K562 (cell line): ENCODE data around the gene DYNLT4. TPM values are rescaled to one million over a fixed set of nuclear protein-coding genes. Genes with fewer than 3 reads are reported as not detected.

ENCODE experiments used
- ARID1B ChIP-seq: fragments of 450-650 bp; IDR thresholded peaks from 2 replicates; pipeline ENCODE4 v1.6.1; 2016; ENCODE audit warnings: antibody characterized with exemption, mild to moderate bottlenecking, inconsistent platforms
- CEBPG ChIP-seq, 3 experiments: fragments of 200-800 bp in 1 of 3; sonication (Bioruptor generic) in 1 of 3; sonication (generic) in 1 of 3; formaldehyde crosslinking in 1 of 3; IDR thresholded peaks in 2 of 3; conservative IDR thresholded peaks in 1 of 3; 2 replicates each; pipeline versions ENCODE4 v1.6.1 to v1.8.0; 2016 to 2022; ENCODE audit warnings: missing compliant biosample characterization in 2 of 3, missing genetic modification characterization in 2 of 3, mild to moderate bottlenecking in 1 of 3, missing genetic modification reagents in 1 of 3
- EGR1 ChIP-seq: fragments of 450-650 bp; conservative IDR thresholded peaks from 2 replicates; pipeline ENCODE4 v1.6.1; 2017; ENCODE audit warnings: mild to moderate bottlenecking
- ETV5 ChIP-seq: sonication (generic); formaldehyde crosslinking; IDR thresholded peaks from 2 replicates; pipeline ENCODE4 v1.4.0; 2020; ENCODE audit warnings: low read depth, mild to moderate bottlenecking, missing genetic modification reagents
- FOXA1 ChIP-seq: fragments of 450-650 bp; IDR thresholded peaks from 2 replicates; pipeline ENCODE4 v1.6.1; 2016; ENCODE audit warnings: mild to moderate bottlenecking, borderline replicate concordance
- GABPB2 ChIP-seq: fragments of 250-450 bp; sonication (Bioruptor Pico); conservative IDR thresholded peaks from 2 replicates; pipeline ENCODE4 v1.5.1; 2021; ENCODE audit warnings: mild to moderate bottlenecking
- GATA2 ChIP-seq: sonication (generic); formaldehyde crosslinking; IDR thresholded peaks from 2 replicates; pipeline ENCODE4 v1.4.0; 2020; ENCODE audit warnings: mild to moderate bottlenecking, missing genetic modification reagents
- ILK ChIP-seq: fragments of 450-650 bp; IDR thresholded peaks from 2 replicates; pipeline ENCODE4 v1.6.1; 2016; ENCODE audit warnings: missing genetic modification characterization, low read depth, mild to moderate bottlenecking, missing compliant biosample characterization, moderate library complexity, borderline replicate concordance
- KAT2B ChIP-seq: IDR thresholded peaks from one replicate; pipeline ENCODE4 v1.6.1; 2012; ENCODE audit warnings: low read depth, mild to moderate bottlenecking, control low read depth, inconsistent platforms, low read length, moderate library complexity
- KLF16 ChIP-seq: IDR thresholded peaks from 2 replicates; pipeline ENCODE4 v1.6.1; 2016; ENCODE audit warnings: antibody characterized with exemption
- MAFK ChIP-seq: IDR thresholded peaks from 2 replicates; pipeline ENCODE4 v1.6.1; 2011; ENCODE audit warnings: low read length, improper control_type of control experiment
- MAZ ChIP-seq, 2 experiments: fragments of 450-650 bp in 1 of 2; sonication (generic) in 1 of 2; formaldehyde crosslinking; IDR thresholded peaks in 1 of 2; conservative IDR thresholded peaks in 1 of 2; 2 replicates each; pipeline versions ENCODE4 v1.4.0 to v1.5.0; 2020; ENCODE audit warnings: mild to moderate bottlenecking in 1 of 2, missing genetic modification reagents in 1 of 2
- NELFE ChIP-seq: IDR thresholded peaks from 2 replicates; pipeline ENCODE4 v1.6.1; 2011; ENCODE audit warnings: mild to moderate bottlenecking; ENCODE audit not compliant: insufficient read depth, insufficient read length
- RBM14 ChIP-seq: fragments of 200-400 bp; formaldehyde crosslinking; IDR thresholded peaks from 2 replicates; pipeline ENCODE4 v1.6.1; 2018; ENCODE audit warnings: low read depth, mild to moderate bottlenecking, low read length, moderate library complexity, borderline replicate concordance; ENCODE audit not compliant: insufficient read depth
- ZBTB5 ChIP-seq: fragments of 450-650 bp; IDR thresholded peaks from 2 replicates; pipeline ENCODE4 v1.6.1; 2017; ENCODE audit warnings: antibody characterized with exemption
- ZNF75A ChIP-seq: fragments of 450-650 bp; formaldehyde crosslinking; IDR thresholded peaks from 2 replicates; pipeline ENCODE4 v1.4.0; 2020; ENCODE audit warnings: mild to moderate bottlenecking
- polyA plus RNA-seq, 8 experiments: library from polyadenylated mRNA; depleted of rRNA in 4 of 8; stranded (reverse) in 5 of 8; unstranded in 3 of 8; fragments of >200 nt; fragmentation: Nextera tagmentation in 2 of 8; fragmentation: Illumina TruSeq in 1 of 8; extraction: Ambion mirVana in 2 of 8; extraction: Trizol in 1 of 8; gene quantifications; 2 replicates each; pipeline versions ENCODE4 v1.2.1 to v1.2.3, GENCODE V29; 2011 to 2014; ENCODE audit warnings: inconsistent platforms in 1 of 8, missing spikeins in 1 of 8
- total RNA-seq, 7 experiments: library from RNA; depleted of rRNA in 6 of 7; stranded (reverse); fragments of >200 nt in 6 of 7; fragmentation: Illumina TruSeq in 2 of 7; extraction: Trizol in 2 of 7; gene quantifications; 2 replicates each; pipeline versions ENCODE4 v1.2.1 to v1.2.3, GENCODE V29; 2011 to 2021; ENCODE audit warnings: low replicate concordance in 1 of 7
- TF ChIP-seq, protein P1 (sequence below): sonication (generic); formaldehyde crosslinking; IDR thresholded peaks from 2 replicates; pipeline ENCODE4 v1.5.0; 2020; ENCODE audit warnings: missing genetic modification reagents

The DYNLT4 gene
- total and polyA plus RNA-seq, 9 of the 15 experiments (the other 6 are each of a cell fraction or from before 2014, with no cell fraction given), result 0.29 to 0.73 TPM; not detected in 7

DNA sequence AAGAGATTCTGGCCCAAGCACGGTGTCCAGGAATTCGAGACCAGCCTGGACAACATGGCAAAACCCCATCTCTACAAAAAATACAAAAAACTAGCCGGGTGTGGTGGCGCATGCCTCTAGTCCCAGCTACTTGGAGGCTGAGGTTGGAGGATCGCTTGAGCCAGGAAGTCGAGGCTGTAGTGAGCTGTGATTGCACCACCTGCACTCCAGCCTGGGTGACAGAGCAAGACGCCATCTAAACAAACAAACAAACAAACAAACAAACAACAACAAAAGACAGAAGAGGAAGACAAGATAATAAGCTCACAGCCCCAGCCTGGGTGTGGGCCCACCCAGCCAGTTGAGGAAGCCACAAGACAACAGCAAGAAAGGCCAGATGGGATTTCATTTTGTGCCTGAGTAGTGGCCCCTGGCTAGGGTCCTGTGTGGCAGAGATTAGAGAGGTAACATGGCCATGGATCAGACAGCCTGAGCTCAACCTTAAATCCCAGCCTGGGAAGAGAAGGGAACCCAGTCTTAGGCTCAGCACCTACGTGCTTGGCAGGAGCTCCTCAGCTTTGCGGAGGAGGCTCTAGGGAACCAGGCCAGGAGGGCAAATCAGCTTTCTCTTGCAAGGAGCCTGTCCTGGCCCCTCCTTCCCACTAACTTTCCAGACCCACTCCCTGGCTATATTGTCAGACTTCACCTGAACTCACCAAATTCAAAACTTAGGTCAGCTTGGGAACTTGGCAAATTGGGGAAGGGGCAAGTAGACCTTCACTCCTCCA, 14.2 kb downstream of the DYNLT4 start (continued):
- TF ChIP-seq ETV5 (CRISPR knock-in tag) (0 out of 2 replicates have a peak, but pooled peaks have one; percentile 55), GABPB2 (CRISPR knock-in tag) (no peak), MAFK (no peak), EGR1 (no peak), KAT2B (no peak), ZBTB5 (0 out of 2 replicates have a peak, but pooled peaks have one; percentile 27), ARID1B (no peak), KLF16 (no peak), FOXA1 (no peak), ZNF75A (CRISPR knock-in tag) (no peak), RBM14 (no peak), GATA2 (CRISPR knock-in tag) (peak; percentile 19; the same call in 1 of the 2 replicates), NELFE (no peak), ILK (tag) (no peak), MAZ (CRISPR knock-in tag; conservative IDR thresholded peaks at IDR 0.05 in 1 of 2, IDR thresholded peaks at IDR 0.05 in 1 of 2) (no peak), CEBPG (CRISPR knock-in tag; IDR thresholded peaks at IDR 0.05) (no peak), CEBPG (tag; conservative IDR thresholded peaks at IDR 0.05 in 1 of 2, IDR thresholded peaks at IDR 0.05 in 1 of 2) (no peak)
- TF ChIP-seq, protein P1, sequence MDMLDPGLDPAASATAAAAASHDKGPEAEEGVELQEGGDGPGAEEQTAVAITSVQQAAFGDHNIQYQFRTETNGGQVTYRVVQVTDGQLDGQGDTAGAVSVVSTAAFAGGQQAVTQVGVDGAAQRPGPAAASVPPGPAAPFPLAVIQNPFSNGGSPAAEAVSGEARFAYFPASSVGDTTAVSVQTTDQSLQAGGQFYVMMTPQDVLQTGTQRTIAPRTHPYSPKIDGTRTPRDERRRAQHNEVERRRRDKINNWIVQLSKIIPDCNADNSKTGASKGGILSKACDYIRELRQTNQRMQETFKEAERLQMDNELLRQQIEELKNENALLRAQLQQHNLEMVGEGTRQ (CRISPR knock-in tag), result 0 out of 2 replicates have a peak, but pooled peaks have one; percentile 5
